GM19240 (cell line): ENCODE results near the gene TLE4.

Experiments used
- DNase-seq: peaks from one replicate; pipeline ENCODE4 v3.0.0; 2011; ENCODE audit warnings: low spot score; ENCODE audit not compliant: insufficient read length

The TLE4 gene

DNA sequence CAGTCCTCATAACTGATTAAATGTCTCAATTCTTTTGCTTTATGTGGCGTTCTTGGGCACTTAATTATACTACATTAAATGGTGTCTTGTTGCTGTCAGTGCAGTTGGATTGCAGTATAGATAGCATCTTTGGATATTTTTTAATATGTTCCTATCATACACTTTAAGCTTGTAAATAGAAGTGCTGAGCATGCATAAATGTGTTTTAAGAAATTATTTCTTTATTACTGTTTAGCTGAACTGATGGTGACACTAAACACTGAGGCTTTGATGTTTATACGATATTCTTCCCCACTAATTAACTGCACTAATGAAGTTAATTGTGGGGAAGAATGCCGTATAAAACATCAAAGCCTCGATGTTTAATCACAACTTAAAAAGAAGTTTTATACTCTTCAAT lies 116.6 kb downstream of the TLE4 start:
- no peak for DNase-seq

DNA sequence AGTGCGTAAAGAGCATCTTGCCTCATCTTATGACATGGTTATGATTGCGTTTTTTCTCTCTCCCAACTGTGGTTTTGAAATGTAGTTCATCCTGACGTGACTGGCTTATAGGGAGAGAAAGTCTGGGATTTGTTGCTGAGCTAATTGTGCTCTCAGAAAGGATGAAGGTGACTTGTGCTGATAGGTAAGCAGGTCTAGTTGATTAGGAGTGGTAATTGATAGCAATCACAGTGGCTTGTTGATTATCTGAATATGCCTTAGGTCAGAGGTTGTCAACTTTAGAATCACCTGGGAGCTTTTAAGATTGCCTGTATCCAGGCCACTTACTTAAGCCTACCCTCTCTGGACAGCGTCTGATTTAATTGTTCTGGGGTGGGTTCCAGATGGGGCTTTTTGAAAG lies 117.8 kb downstream of the TLE4 start:
- DNase-seq: no peak

DNA sequence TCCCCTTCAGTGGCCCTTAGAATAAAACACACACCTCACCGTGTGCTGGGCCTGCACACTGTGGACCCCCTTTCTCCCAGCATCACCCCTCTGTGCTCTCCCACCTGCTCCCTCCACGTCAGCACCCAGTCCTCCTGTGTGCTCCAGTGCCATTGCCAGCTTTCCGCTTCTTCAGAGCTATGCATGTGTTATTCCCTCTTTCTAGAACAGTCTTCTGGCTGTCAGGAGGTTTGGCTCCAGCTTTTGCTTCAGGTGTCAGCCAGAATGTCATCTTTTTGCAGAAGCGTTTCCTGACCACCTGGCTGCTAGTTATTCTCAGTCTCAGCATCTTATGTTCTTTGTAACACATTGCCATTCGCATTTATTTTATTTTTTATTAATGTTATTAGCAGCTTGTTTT lies 119.7 kb downstream of the TLE4 start:
- no peak for DNase-seq

DNA sequence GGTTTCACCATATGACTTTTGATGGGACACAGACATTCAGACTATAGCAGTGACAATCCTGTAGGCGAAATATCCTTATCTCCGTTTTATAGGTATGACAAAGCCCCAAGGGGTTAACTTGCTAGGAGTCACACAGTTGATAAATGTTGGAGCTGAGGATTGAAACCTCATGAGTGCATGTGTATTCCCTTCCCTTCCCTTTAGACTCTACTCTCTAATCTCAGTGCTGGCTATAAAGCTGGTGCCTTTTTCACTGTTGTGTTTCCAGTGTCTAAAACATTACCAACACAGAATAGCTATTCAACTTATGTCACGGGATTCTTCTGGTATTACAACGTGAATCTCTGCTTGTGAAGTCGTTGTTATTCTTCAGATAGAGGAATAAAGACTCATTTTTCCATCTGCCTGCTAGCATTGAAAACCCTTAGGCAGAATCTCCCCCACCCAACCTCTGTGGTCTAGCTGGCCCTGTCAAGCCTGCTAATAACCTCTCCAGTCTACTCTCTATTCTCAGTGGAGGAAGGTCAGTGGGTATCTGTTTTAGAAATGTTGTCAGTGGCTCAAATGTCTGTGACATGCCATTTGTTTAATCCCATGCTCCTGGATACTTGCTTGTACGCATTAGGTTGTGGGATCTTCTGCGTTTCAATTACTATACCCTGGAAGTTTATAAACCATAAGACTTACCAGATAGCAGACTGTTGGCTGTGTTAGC lies 121.2 kb downstream of the TLE4 start:
- DNase-seq: no peak

DNA sequence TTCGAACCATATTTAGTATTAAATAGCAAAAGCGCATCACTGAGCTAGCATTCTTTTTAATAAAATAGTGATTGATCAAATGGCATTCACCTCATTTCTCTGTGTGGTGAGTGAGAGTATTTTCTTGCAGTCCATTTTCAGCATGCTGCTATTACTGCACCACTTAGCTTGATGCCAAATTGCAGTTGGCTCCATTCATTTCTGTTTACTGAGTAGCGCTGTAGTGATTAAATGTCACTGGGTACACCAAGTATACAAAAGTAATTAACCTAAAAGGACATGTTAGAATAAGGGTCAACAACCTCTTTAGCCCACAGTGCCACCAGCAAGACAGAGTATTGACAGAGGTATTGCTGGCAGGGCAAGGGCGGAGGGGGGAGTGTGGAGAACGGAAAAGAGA lies 122.0 kb downstream of the TLE4 start:
- DNase-seq: no peak

DNA sequence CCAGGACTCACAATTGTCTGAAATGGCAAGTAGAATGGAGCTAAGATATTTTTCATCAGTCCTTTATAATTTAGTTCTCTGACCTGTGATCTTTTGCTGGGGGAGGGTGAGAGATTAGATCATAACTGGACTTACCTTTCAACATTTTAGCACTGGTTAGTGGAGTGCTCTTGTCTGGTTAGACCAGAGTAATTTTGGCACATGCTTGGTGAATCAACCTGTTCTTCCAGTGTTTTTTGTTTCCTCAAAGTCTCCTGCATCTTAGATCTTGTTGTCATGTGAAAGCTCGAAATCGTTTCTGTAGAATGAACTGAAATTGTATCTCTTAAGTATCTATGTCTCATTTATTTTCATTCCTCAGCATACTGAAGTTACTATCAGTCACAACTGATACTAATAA lies 122.4 kb downstream of the TLE4 start:
- no peak for DNase-seq

DNA sequence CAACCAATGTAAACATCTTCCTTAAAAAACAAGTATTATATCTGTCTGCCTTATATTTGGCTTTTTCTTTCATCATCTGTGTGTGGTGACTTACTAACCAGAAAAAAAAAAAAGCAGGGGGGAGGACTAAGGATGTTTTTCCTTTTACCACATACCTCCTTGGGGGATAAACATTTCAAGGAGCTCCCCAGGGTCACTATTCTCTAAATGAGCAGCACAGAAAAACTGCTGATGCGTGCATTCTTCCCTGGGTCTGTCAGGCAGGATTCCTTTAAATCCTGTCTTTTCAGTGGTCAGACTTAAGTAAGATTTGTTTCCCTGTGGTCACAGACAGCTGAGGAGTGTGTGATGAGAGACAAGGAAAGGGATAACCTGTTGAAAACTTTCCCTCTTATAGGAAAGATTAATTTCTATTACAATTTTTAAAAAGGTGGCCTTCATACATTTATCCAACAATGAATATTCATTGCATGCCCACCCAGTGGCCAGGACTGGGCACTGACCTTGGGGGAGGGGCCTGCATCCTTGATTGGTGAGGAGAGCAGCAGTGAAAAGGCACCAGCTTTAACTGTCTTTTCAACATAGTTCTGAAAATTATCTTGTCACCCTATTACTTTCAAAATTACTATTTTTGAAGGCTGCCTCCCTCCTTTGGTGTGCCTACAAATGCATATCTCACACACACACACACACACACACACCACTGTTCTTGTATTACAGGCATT lies 123.1 kb downstream of the TLE4 start:
- DNase-seq: no peak

DNA sequence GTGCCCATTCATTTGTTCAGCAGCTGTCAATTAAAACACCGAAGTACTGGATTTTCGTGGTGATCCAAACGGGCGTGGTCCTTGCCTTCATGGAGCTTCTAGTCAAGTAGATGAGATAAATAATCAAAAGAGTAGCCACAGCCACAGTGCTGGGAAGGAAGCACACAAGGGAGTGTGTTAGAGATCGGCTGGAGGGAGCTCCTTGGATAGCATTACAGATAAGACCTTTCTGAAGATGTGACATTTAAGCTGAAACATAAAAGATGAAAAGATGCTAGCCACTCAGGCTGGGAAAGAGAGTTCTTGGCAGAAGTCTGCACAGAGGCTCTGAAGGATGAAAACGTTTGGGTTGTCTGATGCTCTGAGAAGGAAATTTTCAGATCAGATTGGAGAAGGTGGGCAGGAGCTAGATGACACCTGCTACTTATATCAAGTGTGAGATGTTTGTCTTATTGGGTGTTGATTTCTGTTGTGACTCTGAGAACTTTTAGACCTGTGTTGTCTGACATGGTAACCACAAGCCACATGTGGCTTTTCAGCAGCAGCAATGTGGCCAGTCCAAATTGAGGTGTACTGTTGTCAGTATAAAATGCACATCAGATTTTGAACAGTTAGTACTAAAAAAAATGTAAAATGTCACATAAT lies 123.9 kb downstream of the TLE4 start:
- DNase-seq: no peak

DNA sequence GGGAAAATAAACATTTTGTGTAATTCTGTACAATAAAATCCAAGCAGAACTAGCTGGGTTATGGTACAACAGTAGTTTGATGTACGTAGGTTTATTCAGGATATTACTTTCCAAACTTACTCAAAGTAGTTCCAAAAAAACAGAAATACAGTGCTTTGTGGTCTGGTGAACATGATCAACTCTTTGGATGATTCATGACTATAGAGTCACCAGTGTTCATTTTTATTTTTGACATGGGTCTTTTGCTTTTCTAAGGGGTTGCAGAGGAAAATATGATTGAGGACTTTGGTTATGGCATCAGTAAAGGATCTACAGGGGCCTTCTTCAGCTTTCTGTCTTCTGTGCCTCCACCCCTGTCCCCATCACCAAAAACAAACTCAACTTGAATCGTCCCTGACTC lies 127.2 kb downstream of the TLE4 start:
- no peak for DNase-seq

DNA sequence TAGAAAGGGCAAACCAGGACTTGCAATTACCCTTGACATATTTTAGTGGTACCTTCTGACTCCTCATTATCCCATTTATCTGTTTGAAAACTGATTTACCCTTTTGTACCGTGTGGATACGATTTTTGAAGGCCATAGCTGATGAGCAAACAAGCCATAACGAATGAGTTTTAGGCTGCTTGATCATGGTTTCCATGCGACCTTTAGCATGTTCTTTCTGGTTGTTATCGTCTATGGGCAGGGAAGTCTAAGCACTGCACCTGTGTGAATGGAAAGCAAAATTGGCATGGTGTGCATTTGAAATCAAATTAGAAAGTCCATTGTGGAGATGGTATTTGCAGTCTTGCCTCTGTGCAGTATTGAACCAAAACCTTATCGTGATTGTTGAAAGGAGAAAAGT lies 127.7 kb downstream of the TLE4 start:
- DNase-seq: no peak

DNA sequence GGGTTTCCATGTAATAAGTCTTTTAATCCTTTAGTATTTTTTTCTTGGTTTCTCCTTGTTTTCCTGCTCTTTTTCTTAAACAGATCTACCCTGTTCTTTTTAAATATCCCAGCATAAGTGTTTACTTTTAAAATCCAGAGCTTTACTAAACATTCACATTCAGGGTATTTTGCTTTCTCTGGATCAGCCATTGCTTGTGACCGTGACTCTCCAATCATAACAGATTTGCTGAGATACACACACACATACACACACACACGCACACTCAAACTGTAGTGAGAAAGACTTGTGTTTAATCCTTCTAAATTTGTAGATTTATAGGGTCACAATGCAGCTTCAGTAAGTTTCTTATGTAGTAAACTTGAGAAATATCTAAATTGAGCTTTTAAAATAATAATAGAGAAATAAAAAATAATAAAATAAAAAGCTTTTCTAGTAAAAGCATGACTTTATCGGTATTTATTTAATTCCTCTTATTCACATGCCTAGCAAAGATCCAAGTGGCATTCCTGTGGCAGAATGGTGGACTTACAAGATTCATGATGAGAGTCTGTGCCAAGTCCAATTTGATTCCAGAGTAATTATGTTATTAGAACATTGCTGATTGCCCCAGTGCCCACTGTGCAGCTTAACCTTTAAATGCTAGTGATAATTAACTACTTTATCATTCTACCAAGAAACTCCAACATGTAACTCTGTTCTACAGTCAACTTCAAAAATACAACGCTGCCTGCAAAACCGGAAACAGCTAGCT lies 129.0 kb downstream of the TLE4 start:
- DNase-seq: no peak

DNA sequence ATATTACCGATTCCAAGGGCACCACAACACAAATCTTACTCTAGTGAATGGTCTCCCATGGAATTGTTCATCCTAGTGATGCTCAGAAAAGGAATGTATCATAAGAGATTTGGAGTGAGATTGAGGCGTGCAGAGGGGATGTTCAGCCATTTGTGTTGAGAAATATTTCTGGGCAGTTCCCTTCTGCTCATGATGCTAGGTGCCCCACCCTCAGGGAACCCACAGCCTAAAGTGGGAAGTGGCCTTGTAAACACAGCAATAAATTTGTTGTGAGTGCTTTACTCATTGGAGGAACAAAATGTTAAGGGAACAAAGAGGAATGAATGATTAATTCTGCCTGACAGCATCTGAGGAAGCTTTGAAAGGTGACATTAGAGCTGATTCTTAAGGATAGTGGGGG lies 129.9 kb downstream of the TLE4 start:
- DNase-seq: no peak

DNA sequence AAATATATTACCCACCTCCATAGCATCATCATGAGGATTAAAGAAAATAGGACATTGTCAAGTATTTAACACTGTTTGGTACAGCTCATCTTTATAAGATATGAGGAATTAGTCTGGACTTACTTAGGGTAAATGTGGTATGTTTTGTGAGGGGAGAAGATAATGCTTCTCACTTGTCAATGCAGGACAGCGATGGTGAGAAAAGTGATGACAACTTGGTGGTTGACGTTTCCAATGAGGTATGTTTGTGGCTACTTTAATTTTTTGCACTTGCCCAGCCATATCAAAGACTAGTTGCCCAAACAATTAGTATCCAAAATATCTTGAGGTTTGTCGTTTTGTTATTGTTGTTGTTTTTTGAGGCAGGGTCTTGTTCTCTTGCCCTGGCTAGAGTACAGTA lies 133.9 kb downstream of the TLE4 start:
- DNase-seq: no peak

DNA sequence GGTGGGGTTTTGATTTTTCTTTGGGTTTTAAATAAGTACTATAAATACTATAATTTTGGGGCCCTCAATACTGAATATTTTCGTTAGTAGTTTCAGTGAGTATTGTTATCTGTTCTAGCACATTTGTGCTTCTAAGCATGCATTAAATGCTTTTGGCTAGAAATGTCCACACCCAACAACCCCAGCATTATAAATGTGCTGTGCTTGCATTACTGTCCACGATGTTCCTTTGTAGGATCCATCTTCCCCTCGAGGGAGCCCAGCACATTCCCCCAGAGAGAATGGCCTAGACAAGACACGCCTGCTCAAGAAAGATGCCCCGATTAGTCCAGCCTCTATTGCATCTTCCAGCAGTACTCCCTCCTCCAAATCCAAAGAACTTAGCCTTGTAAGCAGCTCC lies 134.7 kb downstream of the TLE4 start:
- no peak for DNase-seq

DNA sequence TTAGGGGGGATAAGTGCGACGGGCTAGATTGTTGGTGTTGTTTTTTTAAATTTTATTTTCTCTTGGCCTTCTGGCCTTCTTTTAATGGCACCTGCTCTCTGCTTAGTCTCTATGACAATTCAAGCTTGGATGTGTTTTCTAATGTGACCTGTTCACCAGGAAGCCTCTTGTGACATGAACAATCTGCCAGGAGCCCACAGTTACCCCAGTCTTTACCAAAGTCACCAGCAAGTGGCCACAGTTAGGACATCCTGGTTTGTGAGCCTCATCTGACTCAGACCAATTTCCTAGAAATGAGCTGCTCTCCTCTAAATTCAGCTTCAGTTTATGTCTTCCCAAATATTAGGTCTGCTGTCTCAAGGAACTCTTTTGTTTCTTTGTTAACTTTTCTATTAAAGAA lies 135.8 kb downstream of the TLE4 start:
- DNase-seq: no peak

DNA sequence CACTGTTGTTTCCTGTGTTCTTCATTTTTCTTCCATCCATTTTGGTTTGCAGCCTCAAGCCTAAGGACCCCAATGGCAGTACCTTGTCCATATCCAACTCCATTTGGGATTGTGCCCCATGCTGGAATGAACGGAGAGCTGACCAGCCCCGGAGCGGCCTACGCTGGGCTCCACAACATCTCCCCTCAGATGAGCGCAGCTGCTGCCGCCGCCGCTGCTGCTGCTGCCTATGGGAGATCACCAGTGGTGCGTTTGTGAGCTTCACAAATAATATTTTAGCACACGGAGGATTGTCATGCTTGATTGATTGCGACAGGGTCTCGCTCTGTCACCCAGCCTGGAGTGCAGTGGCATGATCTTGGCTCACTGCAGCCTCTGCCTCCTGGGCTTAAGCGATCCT lies 136.8 kb downstream of the TLE4 start:
- no peak for DNase-seq

DNA sequence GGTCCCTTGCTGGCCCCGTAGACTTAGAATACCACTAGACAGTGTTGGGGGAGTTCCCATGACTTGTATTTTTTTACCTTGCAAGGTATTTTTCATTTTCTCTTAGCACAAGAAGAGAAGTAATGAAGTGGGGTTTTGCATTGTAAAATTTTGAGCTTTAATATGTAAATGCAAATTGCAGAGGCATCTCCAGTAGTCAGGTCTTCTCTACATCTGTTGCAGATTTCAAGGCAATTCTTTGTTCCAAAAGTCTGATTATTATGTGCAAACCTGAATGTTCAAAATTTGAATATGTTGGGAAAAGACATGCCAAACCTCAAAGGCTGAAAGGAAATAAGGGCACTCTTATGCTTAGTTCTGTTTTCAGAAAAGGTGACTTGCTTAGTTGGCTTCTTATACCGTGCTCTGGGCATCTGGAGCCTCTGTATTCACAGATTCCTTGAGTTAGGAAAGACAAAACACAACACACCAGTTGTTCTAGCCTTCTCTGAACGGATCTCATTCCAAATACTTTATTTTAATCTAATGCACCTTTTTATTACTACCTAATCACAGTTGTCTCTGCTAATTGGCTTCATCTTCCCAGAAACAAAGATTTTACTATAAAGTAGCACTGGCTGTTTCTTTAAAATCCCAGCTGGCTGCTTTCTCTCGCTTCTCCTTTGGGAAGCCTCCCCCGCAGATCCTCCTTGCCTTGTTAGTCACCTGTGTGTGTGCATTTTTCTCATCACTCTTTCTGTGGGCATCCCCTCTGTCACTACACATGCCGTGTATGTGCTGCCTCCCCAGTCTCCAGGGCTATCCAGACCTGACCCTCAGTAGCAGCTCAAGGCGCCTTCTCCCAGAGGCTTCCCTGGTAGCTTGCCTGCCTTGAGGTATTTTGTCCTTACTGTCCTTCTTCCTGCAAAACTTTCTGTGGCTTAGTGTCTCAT lies 138.2 kb downstream of the TLE4 start:
- no peak for DNase-seq

DNA sequence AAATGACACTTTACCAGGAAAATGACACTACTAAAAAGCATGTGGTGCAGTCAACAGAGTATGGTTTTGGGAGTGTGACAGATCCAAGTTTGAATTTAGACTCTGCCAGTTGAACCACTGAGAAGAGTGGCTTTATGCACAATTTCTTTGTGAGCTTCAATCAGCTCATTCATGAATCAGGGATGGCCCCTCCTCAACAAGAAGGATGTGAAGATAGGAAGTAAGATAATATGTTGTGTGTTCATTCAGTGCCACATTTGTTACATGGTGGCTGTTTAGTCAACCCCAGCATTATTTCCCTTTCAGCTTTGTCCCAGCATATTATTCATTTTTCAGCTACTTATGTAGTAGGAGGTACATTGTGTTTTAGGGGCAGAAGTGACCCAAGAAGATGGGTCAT lies 140.1 kb downstream of the TLE4 start:
- no peak for DNase-seq

DNA sequence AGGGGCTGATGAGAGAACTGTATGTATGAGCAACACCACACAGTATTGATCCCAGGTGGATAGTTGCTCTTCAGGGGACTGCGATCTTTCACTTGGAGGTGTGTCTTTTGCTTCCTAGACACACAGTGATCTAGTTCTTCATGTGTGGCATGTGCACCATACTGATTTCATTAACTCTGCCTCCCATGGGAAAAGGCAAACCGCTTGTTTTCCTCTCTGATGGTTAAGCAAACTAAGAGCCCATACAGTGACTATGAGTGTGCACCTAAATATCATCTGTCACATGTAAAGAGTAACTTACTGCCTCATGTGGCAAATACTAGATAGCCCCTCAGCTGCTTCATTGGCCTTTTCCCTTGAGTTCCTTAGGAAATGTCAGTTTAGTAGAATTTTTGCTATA lies 147.3 kb downstream of the TLE4 start:
- DNase-seq: no peak

DNA sequence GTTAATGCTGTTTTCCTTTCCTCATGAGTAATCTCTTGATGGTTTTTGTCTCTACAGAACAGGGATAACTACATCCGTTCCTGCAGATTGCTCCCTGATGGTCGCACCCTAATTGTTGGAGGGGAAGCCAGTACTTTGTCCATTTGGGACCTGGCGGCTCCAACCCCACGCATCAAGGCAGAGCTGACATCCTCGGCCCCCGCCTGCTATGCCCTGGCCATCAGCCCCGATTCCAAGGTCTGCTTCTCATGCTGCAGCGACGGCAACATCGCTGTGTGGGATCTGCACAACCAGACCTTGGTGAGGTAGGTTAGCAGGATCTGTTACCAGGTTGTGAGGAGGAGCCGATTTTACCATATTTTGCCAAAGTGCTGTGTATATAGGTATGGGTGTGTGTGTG lies 148.2 kb downstream of the TLE4 start:
- no peak for DNase-seq
